H1 (cell line): ENCODE results near the gene AURKB.
"Not testable (repeated sequence)": the region's sequence is repeated elsewhere in the genome, so short reads cannot be mapped to it uniquely, and the experiment has no call there.

Source experiments
- CBX5 ChIP-seq: fragments of 300-800, 300-1000 bp; sonication (generic); IDR thresholded peaks from 2 replicates; pipeline ENCODE4 v1.7.1; 2016; ENCODE audit warnings: antibody characterized with exemption, low read length, low read depth
- EP300 ChIP-seq, 2 experiments: IDR thresholded peaks; 1 replicate in 1 of 2; 2 replicates in 1 of 2; pipeline ENCODE4 v1.6.1; 2011 to 2012; ENCODE audit warnings: low read depth in 2 of 2, low read length in 2 of 2, mild to moderate bottlenecking in 2 of 2, borderline replicate concordance in 1 of 2, inconsistent platforms in 1 of 2, moderate library complexity in 1 of 2
- EZH2 ChIP-seq: fragments of 200-600 bp; sonication (generic); IDR thresholded peaks from 2 replicates; pipeline ENCODE4 v1.7.1; 2012; ENCODE audit warnings: low read depth, mild to moderate bottlenecking, moderate library complexity, low read length, inconsistent platforms; ENCODE audit not compliant: severe bottlenecking
- POLR2A ChIP-seq, 2 experiments: IDR thresholded peaks; 1 replicate in 1 of 2; 2 replicates in 1 of 2; pipeline ENCODE4 v1.6.1; 2011; ENCODE audit warnings: low read depth in 2 of 2, low read length in 2 of 2, mild to moderate bottlenecking in 2 of 2; ENCODE audit errors: control extremely low read depth in 1 of 2
- POLR2AphosphoS5 ChIP-seq: IDR thresholded peaks from 2 replicates; pipeline ENCODE4 v1.6.1; 2011; ENCODE audit warnings: low read depth, low read length
- POU5F1 ChIP-seq: IDR thresholded peaks from 2 replicates; pipeline ENCODE4 v1.6.1; 2011; ENCODE audit warnings: low read depth, mild to moderate bottlenecking, low read length, moderate library complexity
- SIRT6 ChIP-seq: IDR thresholded peaks from one replicate; pipeline ENCODE4 v1.7.1; 2012; ENCODE audit warnings: low read length, inconsistent platforms
- SUZ12 ChIP-seq: fragments of 200-600 bp; sonication (generic); IDR thresholded peaks from 2 replicates; pipeline ENCODE4 v1.6.1; 2012; ENCODE audit warnings: mild to moderate bottlenecking, inconsistent platforms, low read length, moderate library complexity, mixed read lengths
- TF ChIP-seq, protein P1 (sequence below), 3 experiments: IDR thresholded peaks; 1 replicate in 2 of 3; 2 replicates in 1 of 3; pipeline versions ENCODE4 v1.5.1 to v1.6.1; 2011; ENCODE audit warnings: low read length in 3 of 3, mild to moderate bottlenecking in 3 of 3, inconsistent platforms in 2 of 3, low read depth in 1 of 3, moderate library complexity in 1 of 3; ENCODE audit not compliant: insufficient read depth in 1 of 3; ENCODE audit errors: control extremely low read depth in 1 of 3

DNA sequence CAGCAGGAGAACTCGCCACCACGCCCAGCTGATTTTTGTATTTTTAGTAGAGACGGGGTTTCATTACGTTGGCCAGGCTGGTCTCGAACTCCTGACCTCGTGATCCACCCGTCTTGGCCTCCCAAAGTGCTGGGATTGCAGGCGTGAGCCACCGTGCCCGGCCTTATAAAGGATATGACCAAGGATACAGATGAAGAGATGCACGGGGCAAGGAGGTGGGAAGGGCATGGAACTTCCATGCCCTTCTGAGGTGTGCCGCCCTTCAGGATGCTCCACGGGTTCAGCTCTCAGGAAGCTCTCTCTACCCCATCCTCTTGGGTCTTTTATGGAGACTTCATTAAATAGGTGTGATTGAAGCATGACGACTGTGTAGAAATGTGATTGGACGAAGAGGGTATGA is 3.6 kb upstream of the AURKB start:
- TF ChIP-seq, protein P1, sequence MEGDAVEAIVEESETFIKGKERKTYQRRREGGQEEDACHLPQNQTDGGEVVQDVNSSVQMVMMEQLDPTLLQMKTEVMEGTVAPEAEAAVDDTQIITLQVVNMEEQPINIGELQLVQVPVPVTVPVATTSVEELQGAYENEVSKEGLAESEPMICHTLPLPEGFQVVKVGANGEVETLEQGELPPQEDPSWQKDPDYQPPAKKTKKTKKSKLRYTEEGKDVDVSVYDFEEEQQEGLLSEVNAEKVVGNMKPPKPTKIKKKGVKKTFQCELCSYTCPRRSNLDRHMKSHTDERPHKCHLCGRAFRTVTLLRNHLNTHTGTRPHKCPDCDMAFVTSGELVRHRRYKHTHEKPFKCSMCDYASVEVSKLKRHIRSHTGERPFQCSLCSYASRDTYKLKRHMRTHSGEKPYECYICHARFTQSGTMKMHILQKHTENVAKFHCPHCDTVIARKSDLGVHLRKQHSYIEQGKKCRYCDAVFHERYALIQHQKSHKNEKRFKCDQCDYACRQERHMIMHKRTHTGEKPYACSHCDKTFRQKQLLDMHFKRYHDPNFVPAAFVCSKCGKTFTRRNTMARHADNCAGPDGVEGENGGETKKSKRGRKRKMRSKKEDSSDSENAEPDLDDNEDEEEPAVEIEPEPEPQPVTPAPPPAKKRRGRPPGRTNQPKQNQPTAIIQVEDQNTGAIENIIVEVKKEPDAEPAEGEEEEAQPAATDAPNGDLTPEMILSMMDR (IDR thresholded peaks at IDR 0.05; ENCODE audit: control extremely low read depth in 1 of 3, insufficient read depth in 1 of 3, low read depth in 1 of 3, low read length in 3 of 3): not testable (repeated sequence)
- not testable (repeated sequence) for TF ChIP-seq CBX5; EZH2; SIRT6; SUZ12; POLR2A (IDR thresholded peaks at IDR 0.05; ENCODE audit: control extremely low read depth in 1 of 2, low read depth in 2 of 2, low read length in 2 of 2); POLR2AphosphoS5; EP300 (IDR thresholded peaks at IDR 0.05; ENCODE audit: borderline replicate concordance in 1 of 2, low read depth in 2 of 2, low read length in 2 of 2); POU5F1
